H1 (cell line): ENCODE results near the gene SLC25A17. TPM values are rescaled to one million over a fixed set of nuclear protein-coding genes. Genes with fewer than 3 reads are reported as not detected.

Experiments used
- CHD7 ChIP-seq: fragments of 300-600 bp; sonication (generic); IDR thresholded peaks from 2 replicates; pipeline ENCODE4 v1.7.1; 2012; ENCODE audit warnings: low read length, moderate library complexity, mild to moderate bottlenecking, inconsistent platforms; ENCODE audit not compliant: insufficient replicate concordance
- CREB1 ChIP-seq: IDR thresholded peaks from 2 replicates; pipeline ENCODE4 v1.6.1; 2012; ENCODE audit warnings: inconsistent platforms
- HDAC2 ChIP-seq, 2 experiments: fragments of 300-600 bp in 1 of 2; sonication (generic) in 1 of 2; IDR thresholded peaks; 2 replicates each; pipeline ENCODE4 v1.6.1; 2011 to 2012; ENCODE audit warnings: low read depth in 2 of 2, low read length in 2 of 2, mild to moderate bottlenecking in 2 of 2, moderate library complexity in 2 of 2, borderline replicate concordance in 1 of 2, inconsistent platforms in 1 of 2
- HDAC6 ChIP-seq: IDR thresholded peaks from one replicate; pipeline ENCODE4 v1.7.1; 2012; ENCODE audit warnings: low read depth, mild to moderate bottlenecking, inconsistent platforms, low read length, moderate library complexity
- polyA plus RNA-seq, 7 experiments: library from polyadenylated mRNA; depleted of rRNA in 3 of 7; stranded (reverse) in 5 of 7; unstranded in 2 of 7; fragments of >200 nt in 5 of 7; fragments of 200-250 nt in 2 of 7; gene quantifications; 1 replicate in 5 of 7; 2 replicates in 1 of 7; 4 replicates in 1 of 7; pipeline versions ENCODE4 v1.2.1 to v1.2.3, GENCODE V29; 2011 to 2013; ENCODE audit warnings: missing spikeins in 2 of 7, mixed read lengths in 2 of 7
- total RNA-seq: library from RNA; stranded (reverse); fragmentation: NEBNext Ultra II Directional; extraction: Animal tissue kit (Norgen Biotek cat#: 25700); gene quantifications from 2 replicates; pipeline ENCODE4 v1.2.1, GENCODE V29; 2021

Gene SLC25A17
- total and polyA plus RNA-seq, 2 of the 8 experiments (the other 6 are each of a cell fraction or from before 2014, with no cell fraction given): 17.9 to 40.4 TPM

DNA sequence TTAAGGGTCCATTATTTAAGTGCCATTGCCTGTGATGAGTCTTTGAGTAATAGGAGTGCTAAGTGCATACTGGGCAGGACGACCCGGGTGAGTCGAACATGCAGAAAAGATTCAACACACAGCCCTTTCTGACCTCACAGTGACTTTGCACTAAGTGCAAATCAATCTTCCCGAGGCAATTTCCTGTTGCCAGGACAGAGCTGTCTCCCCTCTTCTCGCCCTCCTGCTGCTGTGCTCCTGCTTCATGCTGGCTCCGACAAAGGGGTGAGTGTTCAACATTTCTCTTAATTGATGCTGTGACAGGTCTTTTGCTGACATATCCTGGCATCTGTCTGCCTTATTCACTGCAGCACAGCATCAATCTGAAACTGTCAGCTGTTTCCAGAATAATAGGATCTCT lies 97.9 kb downstream of the SLC25A17 start (continued):
- no peak for TF ChIP-seq CHD7
- no peak for TF ChIP-seq HDAC2 (IDR thresholded peaks at IDR 0.05; ENCODE audit: borderline replicate concordance in 1 of 2, low read depth in 2 of 2, low read length in 2 of 2)
- TF ChIP-seq CREB1: no peak
- TF ChIP-seq HDAC6: no peak
